Measurements from ENCODE around the gene CFAP20DC. TPM values are rescaled to one million over a fixed set of nuclear protein-coding genes. Genes with fewer than 3 reads are reported as not detected.
"Not testable (repeated sequence)": the region's sequence is repeated elsewhere in the genome, so short reads cannot be mapped to it uniquely, and the experiment has no call there.

The CFAP20DC gene
- total RNA-seq, 1 donor from 2014 or later, result 4.2 TPM

DNA sequence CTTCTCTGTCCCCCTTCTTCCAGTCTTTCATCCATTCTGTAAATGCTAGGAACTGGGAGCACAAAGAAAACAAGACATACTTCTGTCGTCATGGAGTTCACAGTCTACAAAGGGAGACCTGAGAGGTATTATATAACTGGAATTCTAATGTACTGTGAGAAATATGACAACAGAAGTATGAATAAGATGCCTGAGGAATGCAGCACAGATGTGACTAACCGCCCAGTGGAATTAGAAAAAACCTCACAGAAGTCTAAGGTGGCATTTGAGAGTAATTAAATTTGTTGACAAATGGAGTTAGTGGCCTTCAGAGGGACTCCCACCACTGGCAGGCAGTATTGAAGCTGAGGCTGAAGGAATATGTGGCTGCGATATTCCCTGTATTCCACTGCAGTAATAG lies 214.7 kb downstream of the CFAP20DC start:
- no peaks in the 10 kb centered on the region for H3K9me3 Mint-ChIP-seq (ENCODE audit: unreplicated experiment)
- H3K27me3 Mint-ChIP-seq (ENCODE audit: unreplicated experiment), result no peaks in the 10 kb centered on the region
- H3K36me3 Mint-ChIP-seq (ENCODE audit: low read depth, unreplicated experiment), result no peaks in the 10 kb centered on the region
- TF ChIP-seq, protein P1, sequence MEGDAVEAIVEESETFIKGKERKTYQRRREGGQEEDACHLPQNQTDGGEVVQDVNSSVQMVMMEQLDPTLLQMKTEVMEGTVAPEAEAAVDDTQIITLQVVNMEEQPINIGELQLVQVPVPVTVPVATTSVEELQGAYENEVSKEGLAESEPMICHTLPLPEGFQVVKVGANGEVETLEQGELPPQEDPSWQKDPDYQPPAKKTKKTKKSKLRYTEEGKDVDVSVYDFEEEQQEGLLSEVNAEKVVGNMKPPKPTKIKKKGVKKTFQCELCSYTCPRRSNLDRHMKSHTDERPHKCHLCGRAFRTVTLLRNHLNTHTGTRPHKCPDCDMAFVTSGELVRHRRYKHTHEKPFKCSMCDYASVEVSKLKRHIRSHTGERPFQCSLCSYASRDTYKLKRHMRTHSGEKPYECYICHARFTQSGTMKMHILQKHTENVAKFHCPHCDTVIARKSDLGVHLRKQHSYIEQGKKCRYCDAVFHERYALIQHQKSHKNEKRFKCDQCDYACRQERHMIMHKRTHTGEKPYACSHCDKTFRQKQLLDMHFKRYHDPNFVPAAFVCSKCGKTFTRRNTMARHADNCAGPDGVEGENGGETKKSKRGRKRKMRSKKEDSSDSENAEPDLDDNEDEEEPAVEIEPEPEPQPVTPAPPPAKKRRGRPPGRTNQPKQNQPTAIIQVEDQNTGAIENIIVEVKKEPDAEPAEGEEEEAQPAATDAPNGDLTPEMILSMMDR (IDR thresholded peaks at IDR 0.05; ENCODE audit: unreplicated experiment), result no peak
- no peak overlapping the region for H3K4me3 Mint-ChIP-seq (ENCODE audit: unreplicated experiment)
- peaks cover 14% of the 10 kb centered on the region for H3K4me1 Mint-ChIP-seq (ENCODE audit: unreplicated experiment)
- DNase-seq (ENCODE audit: low spot score), result no peak
- H3K27ac Mint-ChIP-seq (ENCODE audit: unreplicated experiment), result no peak overlapping the region

DNA sequence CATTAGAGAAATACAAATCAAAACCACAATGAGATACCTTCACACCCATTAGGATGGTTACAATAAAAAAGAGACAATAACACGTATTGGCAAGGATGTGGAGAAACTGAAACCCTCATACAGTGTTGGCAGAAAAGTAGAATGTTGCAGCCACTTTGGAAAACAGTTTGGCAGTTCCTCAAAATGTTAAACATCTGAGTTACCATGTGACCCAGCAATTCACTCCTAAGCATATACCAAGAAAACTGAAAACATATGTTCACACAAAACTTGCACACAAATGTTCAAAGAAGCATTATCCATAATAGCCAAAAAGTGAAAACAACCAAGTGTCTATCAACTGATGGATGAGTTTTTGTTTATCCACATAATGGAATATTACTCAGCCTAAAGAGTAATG lies 216.3 kb downstream of the CFAP20DC start:
- Mint-ChIP-seq H3K4me3 (ENCODE audit: unreplicated experiment) (no peak overlapping the region), H3K27ac (ENCODE audit: unreplicated experiment) (no peak overlapping the region), H3K4me1 (ENCODE audit: unreplicated experiment) (peaks cover 3% of the 10 kb centered on the region), H3K27me3 (ENCODE audit: unreplicated experiment) (no peaks in the 10 kb centered on the region), H3K9me3 (ENCODE audit: unreplicated experiment) (no peaks in the 10 kb centered on the region), H3K36me3 (ENCODE audit: low read depth, unreplicated experiment) (no peaks in the 10 kb centered on the region)
- TF ChIP-seq, protein P1 (IDR thresholded peaks at IDR 0.05; ENCODE audit: unreplicated experiment), result no peak
- DNase-seq (ENCODE audit: low spot score), result no peak

DNA sequence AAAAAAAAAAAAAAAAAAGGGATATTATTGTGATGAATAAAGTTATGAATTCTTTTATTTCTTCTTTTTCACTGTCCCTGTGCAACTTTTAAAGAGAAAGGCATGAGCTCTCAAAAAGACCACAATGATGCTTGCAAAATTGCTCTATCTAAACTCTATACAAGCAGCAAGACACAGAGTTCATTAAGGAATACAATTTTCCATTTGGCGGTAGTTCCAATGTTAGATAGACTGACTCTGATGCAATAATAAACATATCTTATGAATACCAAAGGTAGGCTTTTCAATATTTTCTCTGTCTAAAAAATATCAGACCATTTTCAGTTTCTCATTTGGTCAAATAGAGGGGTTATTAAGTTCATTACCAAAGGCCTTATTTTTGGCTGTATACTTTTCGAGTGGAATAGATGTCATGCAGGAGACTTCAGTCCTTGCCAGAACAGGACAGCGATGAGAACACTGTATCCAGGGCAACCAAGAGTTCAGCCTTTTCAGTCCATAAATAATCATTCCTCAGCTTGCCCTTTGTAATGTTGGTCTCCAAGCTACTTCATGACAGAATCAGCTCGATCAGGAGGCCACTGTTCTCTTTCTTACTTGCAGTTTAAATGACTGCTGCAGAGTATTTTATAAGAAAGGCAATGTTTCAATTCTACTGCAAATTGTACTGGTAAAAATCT lies 220.4 kb downstream of the CFAP20DC start:
- Mint-ChIP-seq H3K36me3 (ENCODE audit: low read depth, unreplicated experiment) (no peaks in the 10 kb centered on the region), H3K27ac (ENCODE audit: unreplicated experiment) (no peak overlapping the region), H3K4me3 (ENCODE audit: unreplicated experiment) (no peak overlapping the region), H3K4me1 (ENCODE audit: unreplicated experiment) (peaks cover 3% of the 10 kb centered on the region), H3K9me3 (ENCODE audit: unreplicated experiment) (no peaks in the 10 kb centered on the region), H3K27me3 (ENCODE audit: unreplicated experiment) (no peaks in the 10 kb centered on the region)
- no peak for DNase-seq (ENCODE audit: low spot score)
- TF ChIP-seq, protein P1 (IDR thresholded peaks at IDR 0.05; ENCODE audit: unreplicated experiment), result no peak

DNA sequence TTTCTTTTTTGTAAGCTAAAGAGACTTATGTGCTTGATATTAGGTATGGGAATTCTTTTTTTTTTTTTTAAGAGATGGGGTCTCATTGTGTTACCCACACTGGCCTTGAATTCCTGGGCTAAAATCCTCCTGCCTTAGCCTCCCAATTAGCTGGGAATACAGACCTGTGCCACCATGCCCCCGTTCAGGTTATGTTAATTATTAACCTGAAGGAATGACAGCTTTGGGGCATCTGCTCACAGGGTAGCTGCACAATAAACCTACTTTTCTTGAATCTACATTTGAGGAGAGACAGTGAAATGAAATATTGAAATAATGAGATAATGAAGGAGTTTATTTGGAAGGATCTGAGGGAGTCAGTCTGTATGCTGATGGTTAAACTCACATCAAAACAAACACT lies 225.0 kb downstream of the CFAP20DC start:
- Mint-ChIP-seq H3K4me1 (ENCODE audit: unreplicated experiment) (no peaks in the 10 kb centered on the region), H3K9me3 (ENCODE audit: unreplicated experiment) (no peaks in the 10 kb centered on the region), H3K4me3 (ENCODE audit: unreplicated experiment) (no peak overlapping the region), H3K27me3 (ENCODE audit: unreplicated experiment) (no peaks in the 10 kb centered on the region), H3K36me3 (ENCODE audit: low read depth, unreplicated experiment) (no peaks in the 10 kb centered on the region), H3K27ac (ENCODE audit: unreplicated experiment) (no peak overlapping the region)
- TF ChIP-seq, protein P1 (IDR thresholded peaks at IDR 0.05; ENCODE audit: unreplicated experiment), result no peak
- no peak for DNase-seq (ENCODE audit: low spot score)

GRCh38 chr3:58824285-58824684 lies 225.5 kb downstream of the CFAP20DC start:
- no peaks in the 10 kb centered on the region for H3K36me3 Mint-ChIP-seq (ENCODE audit: low read depth, unreplicated experiment)
- no peaks in the 10 kb centered on the region for H3K9me3 Mint-ChIP-seq (ENCODE audit: unreplicated experiment)
- no peaks in the 10 kb centered on the region for H3K4me1 Mint-ChIP-seq (ENCODE audit: unreplicated experiment)
- H3K27me3 Mint-ChIP-seq (ENCODE audit: unreplicated experiment), result no peaks in the 10 kb centered on the region
- TF ChIP-seq, protein P1 (IDR thresholded peaks at IDR 0.05; ENCODE audit: unreplicated experiment), result peak; percentile 59
- no peak overlapping the region for H3K27ac Mint-ChIP-seq (ENCODE audit: unreplicated experiment)
- peak; percentile 71 for DNase-seq (ENCODE audit: low spot score)
- no peak overlapping the region for H3K4me3 Mint-ChIP-seq (ENCODE audit: unreplicated experiment)

DNA sequence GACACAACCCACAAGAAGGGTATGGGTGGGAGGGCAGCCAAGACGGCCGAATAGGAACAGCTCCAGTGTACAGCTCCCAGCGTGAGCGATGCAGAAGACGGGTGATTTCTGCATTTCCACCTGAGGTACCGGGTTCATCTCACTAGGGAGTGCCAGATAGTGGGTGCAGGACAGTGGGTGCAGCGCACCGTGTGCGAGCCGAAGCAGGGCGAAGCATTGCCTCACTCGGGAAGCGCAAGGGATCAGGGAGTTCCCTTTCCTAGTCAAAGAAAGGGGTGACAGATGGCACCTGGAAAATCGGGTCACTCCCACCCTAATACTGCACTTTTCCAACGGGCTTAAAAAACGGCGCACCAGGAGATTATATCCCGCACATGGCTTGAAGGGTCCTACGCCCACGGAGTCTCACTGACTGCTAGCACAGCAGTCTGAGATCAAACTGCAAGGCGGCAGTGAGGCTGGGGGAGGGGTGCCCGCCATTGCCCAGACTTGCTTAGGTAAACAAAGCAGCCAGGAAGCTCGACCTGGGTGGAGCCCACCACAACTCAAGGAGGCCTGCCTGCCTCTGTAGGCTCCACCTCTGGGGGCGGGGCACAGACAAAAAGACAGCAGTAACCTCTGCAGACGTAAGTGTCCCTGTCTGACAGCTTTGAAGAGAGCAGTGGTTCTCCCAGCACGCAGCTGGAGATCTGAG lies 243.1 kb downstream of the CFAP20DC start:
- H3K4me1 Mint-ChIP-seq (ENCODE audit: unreplicated experiment); H3K27ac Mint-ChIP-seq (ENCODE audit: unreplicated experiment); H3K9me3 Mint-ChIP-seq (ENCODE audit: unreplicated experiment); H3K27me3 Mint-ChIP-seq (ENCODE audit: unreplicated experiment); H3K36me3 Mint-ChIP-seq (ENCODE audit: low read depth, unreplicated experiment); H3K4me3 Mint-ChIP-seq (ENCODE audit: unreplicated experiment); DNase-seq (ENCODE audit: low spot score): not testable (repeated sequence)
